B cell (primary cell): Measurements from ENCODE around the gene FBXO8. TPM values are rescaled to one million over a fixed set of nuclear protein-coding genes. Genes with fewer than 3 reads are reported as not detected.

ENCODE experiments used
- ATAC-seq: fragments of 200-7000 bp; cut with Tn5 transposase; one replicate; pipeline ENCODE4 v1.10.0; 2021; ENCODE audit warnings: low read depth, mild to moderate bottlenecking, moderate number of reproducible peaks, moderate library complexity
- CTCF ChIA-PET: fragments of 350-600 bp; sonication (Branson Sonifier 250); formaldehyde crosslinking; loops from one replicate; lab custom pipeline; 2021; ENCODE audit warnings: antibody characterized with exemption, inconsistent platforms; lab: Charles Lee
- POLR2A ChIA-PET: fragments of 350-600 bp; sonication (Branson Sonifier 250); formaldehyde crosslinking; loops from one replicate; lab custom pipeline; 2021; ENCODE audit warnings: antibody characterized with exemption; lab: Charles Lee
- DNase-seq: peaks from one replicate; pipeline ENCODE4 v3.0.0; 2013
- H2AFZ ChIP-seq: 2 replicates; pipeline ENCODE4 v1.6.1; 2012; ENCODE audit warnings: mild to moderate bottlenecking, low read depth, low read length; ENCODE audit not compliant: insufficient read depth, poor library complexity, severe bottlenecking
- H3K27ac ChIP-seq, 2 donors: 1 replicate in 1 of 2; 2 replicates in 1 of 2; pipeline ENCODE4 v1.5.1; 2012 to 2013; ENCODE audit warnings: low read length in 2 of 2, mild to moderate bottlenecking in 2 of 2, moderate library complexity in 1 of 2
- H3K27me3 ChIP-seq, 4 experiments: fragments of 200-600 bp in 1 of 4; sonication (generic) in 1 of 4; replicated peaks in 1 of 4; 1 replicate in 2 of 4; 2 replicates in 2 of 4; pipeline versions ENCODE4 v1.6.1 to v1.7.0; 2013 to 2016; ENCODE audit warnings: low read length in 3 of 4, mild to moderate bottlenecking in 2 of 4, mixed read lengths in 1 of 4, moderate library complexity in 1 of 4; ENCODE audit not compliant: insufficient read depth in 4 of 4, control insufficient read depth in 3 of 4; ENCODE audit errors: control extremely low read depth in 1 of 4
- H3K36me3 ChIP-seq, 2 experiments: replicated peaks in 1 of 2; 1 replicate in 1 of 2; 2 replicates in 1 of 2; pipeline versions ENCODE4 v1.6.1 to v1.7.1; 2013; ENCODE audit warnings: low read length in 1 of 2; ENCODE audit not compliant: insufficient read depth in 2 of 2, control insufficient read depth in 1 of 2; ENCODE audit errors: control extremely low read depth in 1 of 2, extremely low read depth in 1 of 2
- H3K4me1 ChIP-seq, 2 donors: fragments of 200-600 bp in 1 of 2; sonication (generic) in 1 of 2; 1 replicate in 1 of 2; 2 replicates in 1 of 2; pipeline versions ENCODE4 v1.5.1 to v1.6.1; 2013 to 2017; ENCODE audit warnings: low read length in 2 of 2; ENCODE audit not compliant: control insufficient read depth in 2 of 2, insufficient read depth in 2 of 2
- H3K4me2 ChIP-seq: replicated peaks from 2 replicates; pipeline ENCODE3; 2012; ENCODE audit warnings: mild to moderate bottlenecking, low read depth, low read length; ENCODE audit not compliant: poor library complexity, severe bottlenecking
- H3K4me3 ChIP-seq, 5 experiments: fragments of 200-600 bp in 1 of 5; sonication (generic) in 1 of 5; 1 replicate in 3 of 5; 2 replicates in 2 of 5; pipeline versions ENCODE4 v1.5.1 to v1.7.0; 2011 to 2016; ENCODE audit warnings: low read length in 4 of 5, mild to moderate bottlenecking in 4 of 5, low read depth in 2 of 5, control low read depth in 1 of 5, moderate library complexity in 1 of 5; ENCODE audit not compliant: insufficient read depth in 1 of 5; ENCODE audit errors: control extremely low read depth in 1 of 5, extremely low read depth in 1 of 5
- H3K79me2 ChIP-seq: fragments of 200-600 bp; sonication (generic); one replicate; pipeline ENCODE4 v1.6.0; 2016; ENCODE audit warnings: low read length; ENCODE audit not compliant: control insufficient read depth, insufficient read depth
- H3K9ac ChIP-seq: fragments of 200-600 bp; sonication (generic); 2 replicates; pipeline ENCODE4 v1.6.1; 2017; ENCODE audit warnings: mild to moderate bottlenecking, low read length, moderate library complexity
- H3K9me3 ChIP-seq, 3 donors: one replicate each; pipeline versions ENCODE4 v1.6.1 to v1.7.1; 2013; ENCODE audit warnings: low read length in 2 of 3; ENCODE audit not compliant: control insufficient read depth in 2 of 3, insufficient read depth in 1 of 3; ENCODE audit errors: control extremely low read depth in 1 of 3
- H4K20me1 ChIP-seq: 2 replicates; pipeline ENCODE4 v1.6.0; 2012; ENCODE audit warnings: mild to moderate bottlenecking, low read length; ENCODE audit not compliant: insufficient read depth, control insufficient read depth, poor library complexity, severe bottlenecking
- H3K27ac Mint-ChIP-seq: one replicate; pipeline ENCODE4 v1.8.0; 2021; ENCODE audit warnings: mixed read lengths
- H3K27me3 Mint-ChIP-seq: one replicate; pipeline ENCODE4 v1.8.0; 2021; ENCODE audit warnings: mixed read lengths
- H3K4me1 Mint-ChIP-seq: one replicate; pipeline ENCODE4 v1.8.0; 2021; ENCODE audit warnings: mixed read lengths
- H3K4me3 Mint-ChIP-seq: one replicate; pipeline ENCODE4 v1.8.0; 2021; ENCODE audit warnings: mixed read lengths
- H3K9me3 Mint-ChIP-seq: one replicate; pipeline ENCODE4 v1.8.0; 2022; ENCODE audit warnings: mixed read lengths; ENCODE audit not compliant: insufficient read depth
- CTCF ChIP-seq: fragments of 200-600 bp; IDR thresholded peaks from one replicate; pipeline ENCODE4 v1.8.0; 2022; ENCODE audit warnings: antibody characterized with exemption, mild to moderate bottlenecking
- EZH2 ChIP-seq: IDR thresholded peaks from 2 replicates; pipeline ENCODE4 v1.6.1; 2012; ENCODE audit warnings: borderline replicate concordance, low read depth, mild to moderate bottlenecking, moderate library complexity, low read length; ENCODE audit not compliant: insufficient read depth, poor library complexity, severe bottlenecking
- WGBS: methylation state at CpG from one replicate; pipeline ENCODE4 v1.1.5; 2013; ENCODE audit warnings: missing lambda C conversion rate; ENCODE audit not compliant: insufficient coverage; 5-methylcytosine and 5-hydroxymethylcytosine counted together
- intact Hi-C: fragments of 100-400 bp; cut with micrococcal nuclease; formaldehyde crosslinking; loops from one replicate; pipeline ENCODE4 v1.10.0; 2022
- polyA plus RNA-seq: library from polyadenylated mRNA; depleted of rRNA; stranded (reverse); fragments of >200 nt; gene quantifications from 2 replicates; pipeline ENCODE4 v1.2.3, GENCODE V29; 2012
- total RNA-seq, 2 donors: library from RNA; stranded (reverse); fragments of 120-200 nt in 1 of 2; gene quantifications; 1 replicate in 1 of 2; 2 replicates in 1 of 2; pipeline versions ENCODE4 v1.2.3 to v1.2.4, GENCODE V29; 2013 to 2022

The FBXO8 gene
- total and polyA plus RNA-seq, 2 donors (not counting 1 experiment from before 2014, with no cell fraction given), result 11.6 to 22.4 TPM

GRCh38 chr4:174190832-174191500, 92.5 kb downstream of the FBXO8 start:
- Mint-ChIP-seq H3K4me1 (no peaks in the 10 kb centered on the region), H3K27me3 (peaks cover 19% of the 10 kb centered on the region), H3K27ac (no peak overlapping the region), H3K9me3 (no peaks in the 10 kb centered on the region), H3K4me3 (no peak overlapping the region)
- no peaks in the 10 kb centered on the region for H3K79me2 ChIP-seq
- TF ChIP-seq CTCF (no peak), EZH2 (no peak)
- H3K9me3 ChIP-seq, result no peaks in the 10 kb centered on the region
- no peak overlapping the region for H3K9ac ChIP-seq
- ATAC-seq, result no peak
- POLR2A ChIA-PET, result no interaction called here
- no peaks in the 10 kb centered on the region for H3K36me3 ChIP-seq
- CTCF ChIA-PET, result no interaction called here
- H3K27ac ChIP-seq, result no peak overlapping the region
- WGBS, result 71% methylated on average over 4 of the region's 5 CpGs
- H2AFZ ChIP-seq, result no peak overlapping the region
- no peaks in the 10 kb centered on the region for H3K27me3 ChIP-seq
- H4K20me1 ChIP-seq, result no peaks in the 10 kb centered on the region
- no peaks in the 10 kb centered on the region for H3K4me1 ChIP-seq
- DNase-seq, result no peak
- no peak overlapping the region for H3K4me3 ChIP-seq
- intact Hi-C loops, result no loop called here
- no peak overlapping the region for H3K4me2 ChIP-seq

GRCh38 chr4:174189392-174190015, 94.0 kb downstream of the FBXO8 start:
- ChIA-PET CTCF (interaction anchor here (0.8 kb wide), 1 partner anchor 23 kb away, joined by 3 read pairs; no protein-coding TSS in a partner anchor), POLR2A (no interaction called here)
- Histone ChIP-seq H3K27me3 (no peaks in the 10 kb centered on the region), H2AFZ (no peak overlapping the region), H4K20me1 (no peaks in the 10 kb centered on the region), H3K4me3 (no peak overlapping the region), H3K9me3 (no peaks in the 10 kb centered on the region), H3K9ac (no peak overlapping the region), H3K4me1 (no peaks in the 10 kb centered on the region), H3K27ac (no peak overlapping the region), H3K79me2 (no peaks in the 10 kb centered on the region), H3K4me2 (no peak overlapping the region), H3K36me3 (no peaks in the 10 kb centered on the region)
- Mint-ChIP-seq H3K4me3 (no peak overlapping the region), H3K27ac (no peak overlapping the region), H3K9me3 (peaks cover 2% of the 10 kb centered on the region), H3K4me1 (no peaks in the 10 kb centered on the region), H3K27me3 (peaks cover 20% of the 10 kb centered on the region)
- intact Hi-C loops, result no loop called here
- ATAC-seq (no peak), DNase-seq (no peak)
- TF ChIP-seq EZH2, result no peak
- WGBS, result 79% methylated on average over 4 of the region's 5 CpGs

Other genes starting within 250 kb of the FBXO8 start
- gene CEP44, start 244 bp upstream of the FBXO8 start, total RNA-seq, result 23.3 and 25.2 TPM in 2 replicates
- 3.5 and 4.8 TPM in 2 replicates for gene CEP44, start 244 bp upstream of the FBXO8 start, polyA plus RNA-seq
- gene HPGD, start 238.8 kb upstream of the FBXO8 start, total RNA-seq, result 0.63 TPM in 1 of 2 replicates, not detected in the other
- gene HPGD, start 238.8 kb upstream of the FBXO8 start, polyA plus RNA-seq, result 0.40 and 0.67 TPM in 2 replicates